HL-60 (cell line): Measurements from ENCODE around the gene EIF3K.

Experiments used
- GABPA ChIP-seq: IDR thresholded peaks from 2 replicates; pipeline ENCODE4 v1.6.1; 2012; ENCODE audit warnings: low read depth
- POLR2AphosphoS5 ChIP-seq: IDR thresholded peaks from 2 replicates; pipeline ENCODE4 v1.6.1; 2012; ENCODE audit warnings: low read depth
- TF ChIP-seq, protein P1 (sequence below): IDR thresholded peaks from one replicate; pipeline ENCODE4 v1.5.1; 2011; ENCODE audit warnings: low read length, control low read depth, inconsistent platforms; ENCODE audit not compliant: insufficient read depth

DNA sequence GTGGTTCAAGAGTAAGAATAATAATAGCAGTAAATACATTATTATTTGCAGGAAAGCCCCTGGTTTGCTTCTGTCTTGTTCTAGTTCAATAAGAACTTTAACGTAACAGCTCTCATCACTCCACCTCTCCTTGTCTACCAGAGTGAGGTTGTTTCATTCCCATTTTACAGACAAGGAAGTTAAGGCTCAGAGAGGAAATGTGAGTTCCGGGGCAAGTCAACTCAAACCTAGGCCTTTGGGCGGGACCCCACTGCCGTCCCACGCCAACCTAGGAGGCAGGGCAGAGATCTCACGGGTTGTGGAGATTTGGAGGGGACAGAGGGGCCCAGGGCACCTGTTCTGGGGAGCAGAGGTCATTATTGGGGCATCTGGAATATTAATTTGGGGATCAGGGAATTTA lies 2.7 kb upstream of the EIF3K start:
- TF ChIP-seq, protein P1, sequence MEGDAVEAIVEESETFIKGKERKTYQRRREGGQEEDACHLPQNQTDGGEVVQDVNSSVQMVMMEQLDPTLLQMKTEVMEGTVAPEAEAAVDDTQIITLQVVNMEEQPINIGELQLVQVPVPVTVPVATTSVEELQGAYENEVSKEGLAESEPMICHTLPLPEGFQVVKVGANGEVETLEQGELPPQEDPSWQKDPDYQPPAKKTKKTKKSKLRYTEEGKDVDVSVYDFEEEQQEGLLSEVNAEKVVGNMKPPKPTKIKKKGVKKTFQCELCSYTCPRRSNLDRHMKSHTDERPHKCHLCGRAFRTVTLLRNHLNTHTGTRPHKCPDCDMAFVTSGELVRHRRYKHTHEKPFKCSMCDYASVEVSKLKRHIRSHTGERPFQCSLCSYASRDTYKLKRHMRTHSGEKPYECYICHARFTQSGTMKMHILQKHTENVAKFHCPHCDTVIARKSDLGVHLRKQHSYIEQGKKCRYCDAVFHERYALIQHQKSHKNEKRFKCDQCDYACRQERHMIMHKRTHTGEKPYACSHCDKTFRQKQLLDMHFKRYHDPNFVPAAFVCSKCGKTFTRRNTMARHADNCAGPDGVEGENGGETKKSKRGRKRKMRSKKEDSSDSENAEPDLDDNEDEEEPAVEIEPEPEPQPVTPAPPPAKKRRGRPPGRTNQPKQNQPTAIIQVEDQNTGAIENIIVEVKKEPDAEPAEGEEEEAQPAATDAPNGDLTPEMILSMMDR = no peak
- TF ChIP-seq POLR2AphosphoS5 (no peak), GABPA (no peak)
